Mucosa of descending colon (tissue), 3 donors: ENCODE data around the gene NPSR1. TPM values are rescaled to one million over a fixed set of nuclear protein-coding genes. Genes with fewer than 3 reads are reported as not detected.

Source experiments
- ATAC-seq: fragments of 200-7000 bp; cut with Tn5 transposase; one replicate; pipeline ENCODE4 v1.9.1; 2020; ENCODE audit warnings: mild to moderate bottlenecking, moderate library complexity
- DNase-seq, 3 donors: peaks; one replicate each; pipeline ENCODE4 v3.0.0-alpha.2; 2020
- H3K36me3 ChIP-seq: fragments of 200-600 bp; one replicate; pipeline ENCODE4 v1.8.0; 2021; ENCODE audit warnings: low read depth, mild to moderate bottlenecking
- H3K4me1 ChIP-seq: fragments of 200-600 bp; one replicate; pipeline ENCODE4 v1.8.0; 2021; ENCODE audit warnings: low read depth, mild to moderate bottlenecking
- H3K4me3 ChIP-seq: fragments of 200-600 bp; one replicate; pipeline ENCODE4 v1.8.0; 2021; ENCODE audit warnings: mild to moderate bottlenecking
- H3K9me3 ChIP-seq: fragments of 200-600 bp; one replicate; pipeline ENCODE4 v1.8.0; 2021; ENCODE audit warnings: mild to moderate bottlenecking
- CTCF ChIP-seq: fragments of 200-600 bp; IDR thresholded peaks from one replicate; pipeline ENCODE4 v1.8.0; 2022; ENCODE audit warnings: antibody characterized with exemption, mild to moderate bottlenecking
- intact Hi-C, 2 donors: fragments of 100-400 bp; cut with DNase I in 1 of 2; cut with micrococcal nuclease in 1 of 2; formaldehyde crosslinking; loops; one replicate each; pipeline versions ENCODE4 v1.11.0 to v1.11.1; 2022; cut with DNase I, micrococcal nuclease
- total RNA-seq, 3 donors: library from RNA; stranded (reverse); fragmentation: NEBNext Ultra II Directional in 2 of 3; extraction: Animal tissue kit (Norgen Biotek cat#: 25700) in 2 of 3; gene quantifications; one replicate each; pipeline versions ENCODE4 v1.2.1 to v1.2.4, GENCODE V29; 2021 to 2023
- donor health status: DM: no; HTN: no; CAD: no; lungs with moderate emphysema.
- donor health status: DM: no; HTN: no; CAD: no.
- donor health status: DM: no; HTN: yes; CAD: no.

NPSR1 gene
- total RNA-seq, 3 donors from 2014 or later: not detected

- intact Hi-C loops: no loop called here
- no peaks in the 10 kb centered on the region for H3K9me3 ChIP-seq
- ATAC-seq (no peak), DNase-seq (no peak)
- H3K36me3 ChIP-seq: no peaks in the 10 kb centered on the region
- peaks cover 3% of the 10 kb centered on the region for H3K4me1 ChIP-seq
- TF ChIP-seq CTCF: no peak
- no peak overlapping the region for H3K4me3 ChIP-seq
These were observed 94.0 kb downstream of the NPSR1 start for GRCh38 chr7:34751725-34752643.

GRCh38 chr7:34752929-34753328 lies 94.9 kb downstream of the NPSR1 start:
- peaks cover 3% of the 10 kb centered on the region for H3K4me1 ChIP-seq
- H3K4me3 ChIP-seq: no peak overlapping the region
- no peak for TF ChIP-seq CTCF
- DNase-seq (no peak), ATAC-seq (no peak)
- H3K9me3 ChIP-seq: no peaks in the 10 kb centered on the region
- intact Hi-C loops: no loop called here
- H3K36me3 ChIP-seq: no peaks in the 10 kb centered on the region

- intact Hi-C loops: no loop called here
These were observed 97.0 kb downstream of the NPSR1 start for GRCh38 chr7:34755008-34755407.

GRCh38 chr7:34756025-34756437 lies 98.0 kb downstream of the NPSR1 start:
- H3K4me1 ChIP-seq: no peaks in the 10 kb centered on the region
- ATAC-seq: no peak
- H3K9me3 ChIP-seq: no peaks in the 10 kb centered on the region
- intact Hi-C loops: no loop called here
- no peaks in the 10 kb centered on the region for H3K36me3 ChIP-seq
- no peak overlapping the region for H3K4me3 ChIP-seq
- no peak for TF ChIP-seq CTCF
- DNase-seq: no peak

More at GRCh38 chr7:34755008-34755407, 97.0 kb downstream of the NPSR1 start:
- Histone ChIP-seq H3K4me1 (no peaks in the 10 kb centered on the region), H3K36me3 (no peaks in the 10 kb centered on the region), H3K9me3 (no peaks in the 10 kb centered on the region), H3K4me3 (no peak overlapping the region)
- no peak for TF ChIP-seq CTCF
- ATAC-seq (no peak), DNase-seq (no peak)

GRCh38 chr7:34756691-34757090 lies 98.7 kb downstream of the NPSR1 start:
- intact Hi-C loops: no loop called here
- no peak for ATAC-seq
- DNase-seq: no peak
- no peak for TF ChIP-seq CTCF
- Histone ChIP-seq H3K36me3 (no peaks in the 10 kb centered on the region), H3K4me1 (no peaks in the 10 kb centered on the region), H3K9me3 (no peaks in the 10 kb centered on the region), H3K4me3 (no peak overlapping the region)
